ENCODE results near the gene EIF4A3.
A peak's percentile ranks its signal among the peaks of the same experiment; 100 is the strongest.

Gene EIF4A3

DNA sequence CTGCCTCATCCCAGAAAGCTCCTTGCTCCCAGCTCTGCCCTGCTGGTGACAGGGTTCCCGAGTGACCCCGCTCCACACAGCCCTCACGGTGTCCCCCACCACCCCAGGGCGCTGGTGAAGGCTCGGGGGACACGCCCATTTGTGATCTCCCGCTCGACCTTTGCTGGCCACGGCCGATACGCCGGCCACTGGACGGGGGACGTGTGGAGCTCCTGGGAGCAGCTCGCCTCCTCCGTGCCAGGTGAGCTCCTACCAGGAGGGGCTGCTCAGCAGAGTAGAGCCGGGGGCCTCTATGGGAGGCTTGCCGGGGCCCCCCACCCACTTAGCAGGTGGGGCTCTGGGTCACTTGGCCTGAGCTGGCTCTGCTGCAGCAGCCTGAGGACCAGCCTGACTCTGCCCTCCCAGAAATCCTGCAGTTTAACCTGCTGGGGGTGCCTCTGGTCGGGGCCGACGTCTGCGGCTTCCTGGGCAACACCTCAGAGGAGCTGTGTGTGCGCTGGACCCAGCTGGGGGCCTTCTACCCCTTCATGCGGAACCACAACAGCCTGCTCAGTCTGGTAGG lies 34.4 kb downstream of the EIF4A3 start:
- peaks cover 0 to 8% of the 10 kb centered on the region in 2 experiments for H3K36me3 ChIP-seq (ENCODE audit: control insufficient read depth in 1 of 2, insufficient read depth in 2 of 2, low read depth in 1 of 2, low read length in 2 of 2)
- H2BK120ac ChIP-seq (ENCODE audit: low read depth, low read length): no peak overlapping the region
- H3K27ac ChIP-seq (ENCODE audit: low read length, poor library complexity, severe bottlenecking): no peak overlapping the region
- H3K23ac ChIP-seq (ENCODE audit: low read length in 2 of 2): no peak overlapping the region
- H4K8ac ChIP-seq (ENCODE audit: low read length): no peak overlapping the region
- H3K4me3 ChIP-seq (ENCODE audit: insufficient read depth in 1 of 2, low read depth in 1 of 2, low read length in 2 of 2): peak overlapping the region in 1 of 2 experiments; percentile 1
- no peak overlapping the region for H2AK5ac ChIP-seq (ENCODE audit: low read length, severe bottlenecking)
- no peak for DNase-seq
- peaks cover 25% of the 10 kb centered on the region for H3K4me1 ChIP-seq (ENCODE audit: control insufficient read depth, insufficient read depth, low read depth, low read length)
- H3K27me3 ChIP-seq (ENCODE audit: control insufficient read depth in 1 of 2, insufficient read depth in 1 of 2, low read length in 2 of 2): peaks cover 0 to 26% of the 10 kb centered on the region in 2 experiments
- H2AFZ ChIP-seq (ENCODE audit: low read depth, low read length): no peak overlapping the region
- H3K18ac ChIP-seq (ENCODE audit: low read depth in 1 of 2, low read length in 2 of 2): no peak overlapping the region
- peak overlapping the region; percentile 66 for H3K4me2 ChIP-seq (ENCODE audit: low read length, poor library complexity, severe bottlenecking)
- H3K9me3 ChIP-seq (ENCODE audit: control insufficient read depth, low read length): no peaks in the 10 kb centered on the region
- no peak overlapping the region for H3K14ac ChIP-seq (ENCODE audit: low read length in 2 of 2)
- no peak overlapping the region for H4K91ac ChIP-seq (ENCODE audit: low read length)
- no peak overlapping the region for H2BK12ac ChIP-seq (ENCODE audit: low read length in 2 of 2)
- H3K4ac ChIP-seq (ENCODE audit: low read depth in 1 of 2, low read length in 2 of 2): no peak overlapping the region
- no peak overlapping the region for H2BK5ac ChIP-seq (ENCODE audit: low read depth, low read length, poor library complexity, severe bottlenecking)
- WGBS: 92% methylated on average over 24 of the region's 24 CpGs
- no peak overlapping the region for H2BK15ac ChIP-seq (ENCODE audit: low read depth, poor library complexity, severe bottlenecking)
- H3K9ac ChIP-seq (ENCODE audit: low read length): no peak overlapping the region
- H3K79me1 ChIP-seq (replicated peaks; ENCODE audit: low read length, poor library complexity, severe bottlenecking): no peaks in the 10 kb centered on the region

DNA sequence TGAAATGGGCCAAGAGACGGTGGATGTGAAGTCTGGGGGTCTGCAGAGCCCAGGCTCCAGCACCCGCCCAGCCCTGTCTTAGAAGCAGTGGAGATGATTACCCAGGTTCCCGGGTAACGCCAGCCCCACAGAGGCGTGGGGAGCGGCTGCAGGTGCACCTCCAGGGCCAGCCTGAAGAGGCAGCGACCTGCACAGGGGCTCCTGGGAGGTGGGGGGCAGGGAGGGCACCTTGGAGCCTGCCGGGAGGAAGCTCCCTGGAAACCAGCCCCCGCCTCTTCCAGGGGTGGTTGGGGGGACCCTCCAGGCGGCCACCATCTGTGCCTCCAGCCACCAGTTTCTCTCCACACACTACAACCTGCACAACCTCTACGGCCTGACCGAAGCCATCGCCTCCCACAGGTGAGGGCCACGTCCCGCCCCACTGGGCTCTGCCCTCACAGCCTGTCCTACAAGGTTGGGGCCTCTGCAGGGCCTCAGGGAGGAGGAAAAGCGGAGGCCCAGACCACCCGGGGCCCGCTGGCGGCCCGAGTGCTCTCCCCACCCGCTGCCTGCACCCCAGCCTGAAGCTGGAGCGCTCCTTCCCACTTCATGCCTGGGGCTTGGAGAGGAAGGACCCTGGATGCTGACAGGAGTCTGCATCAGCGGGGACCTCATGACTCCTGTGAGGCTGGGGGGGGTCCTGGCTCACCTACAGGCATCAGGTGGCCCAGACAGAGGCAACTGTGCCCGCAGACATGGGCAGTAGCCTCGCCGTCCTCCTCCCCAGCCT lies 35.0 kb downstream of the EIF4A3 start:
- Histone ChIP-seq H4K91ac (ENCODE audit: low read length) (no peak overlapping the region), H3K4me1 (ENCODE audit: control insufficient read depth, insufficient read depth, low read depth, low read length) (peaks cover 23% of the 10 kb centered on the region), H3K79me1 (replicated peaks; ENCODE audit: low read length, poor library complexity, severe bottlenecking) (no peaks in the 10 kb centered on the region), H3K4ac (ENCODE audit: low read depth in 1 of 2, low read length in 2 of 2) (no peak overlapping the region), H3K4me3 (ENCODE audit: insufficient read depth in 1 of 2, low read depth in 1 of 2, low read length in 2 of 2) (no peak overlapping the region), H2BK12ac (ENCODE audit: low read length in 2 of 2) (no peak overlapping the region), H2BK5ac (ENCODE audit: low read depth, low read length, poor library complexity, severe bottlenecking) (no peak overlapping the region), H3K36me3 (ENCODE audit: control insufficient read depth in 1 of 2, insufficient read depth in 2 of 2, low read depth in 1 of 2, low read length in 2 of 2) (peaks cover 0 to 3% of the 10 kb centered on the region in 2 experiments), H4K8ac (ENCODE audit: low read length) (no peak overlapping the region), H3K4me2 (ENCODE audit: low read length, poor library complexity, severe bottlenecking) (no peak overlapping the region), H3K9ac (ENCODE audit: low read length) (no peak overlapping the region), H3K23ac (ENCODE audit: low read length in 2 of 2) (no peak overlapping the region), H3K27me3 (ENCODE audit: control insufficient read depth in 1 of 2, insufficient read depth in 1 of 2, low read length in 2 of 2) (peaks cover 0 to 28% of the 10 kb centered on the region in 2 experiments), H3K14ac (ENCODE audit: low read length in 2 of 2) (no peak overlapping the region), H3K18ac (ENCODE audit: low read depth in 1 of 2, low read length in 2 of 2) (no peak overlapping the region), H2BK120ac (ENCODE audit: low read depth, low read length) (no peak overlapping the region), H2BK15ac (ENCODE audit: low read depth, poor library complexity, severe bottlenecking) (no peak overlapping the region), H2AK5ac (ENCODE audit: low read length, severe bottlenecking) (no peak overlapping the region), H2AFZ (ENCODE audit: low read depth, low read length) (no peak overlapping the region), H3K9me3 (ENCODE audit: control insufficient read depth, low read length) (no peaks in the 10 kb centered on the region), H3K27ac (ENCODE audit: low read length, poor library complexity, severe bottlenecking) (no peak overlapping the region)
- 86% methylated on average over 24 of the region's 26 CpGs for WGBS
- DNase-seq: no peak

DNA sequence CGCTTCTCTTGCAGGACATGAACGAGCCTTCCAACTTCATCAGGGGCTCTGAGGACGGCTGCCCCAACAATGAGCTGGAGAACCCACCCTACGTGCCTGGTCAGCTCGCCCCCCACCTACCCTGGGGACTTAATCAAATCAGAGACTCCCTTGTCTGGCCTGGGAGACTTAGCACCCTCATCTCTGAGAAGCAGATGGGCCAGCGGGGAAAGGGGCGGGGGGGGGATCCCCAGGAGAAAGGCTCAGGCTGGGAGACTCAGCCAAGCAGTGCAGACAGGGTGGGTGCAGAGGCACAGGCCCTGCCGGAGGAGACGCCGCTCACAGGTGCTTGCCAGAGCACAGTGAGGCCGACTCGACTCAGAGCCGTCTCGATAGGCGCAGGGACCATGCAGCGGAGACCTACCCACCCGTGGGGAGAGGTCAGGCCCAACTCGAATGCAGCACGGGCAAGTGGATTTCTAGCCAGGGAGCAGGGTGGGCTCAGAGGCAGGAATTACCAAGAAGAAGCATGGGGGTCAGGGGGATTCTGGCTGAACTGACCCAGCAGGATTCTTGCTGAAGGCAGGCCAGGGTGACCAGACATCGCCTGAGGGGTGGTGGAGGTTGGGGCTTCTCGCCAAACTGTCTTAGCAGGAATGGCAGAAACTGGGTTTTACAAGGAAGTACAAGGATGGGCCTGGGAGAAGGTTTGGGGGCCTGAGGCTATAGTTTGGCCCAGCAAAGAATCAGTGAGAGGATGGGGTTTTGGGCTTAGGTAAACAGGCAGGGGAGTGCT lies 35.8 kb downstream of the EIF4A3 start:
- Histone ChIP-seq H3K36me3 (ENCODE audit: control insufficient read depth in 1 of 2, insufficient read depth in 2 of 2, low read depth in 1 of 2, low read length in 2 of 2) (peaks cover 0 to 3% of the 10 kb centered on the region in 2 experiments), H3K27me3 (ENCODE audit: control insufficient read depth in 1 of 2, insufficient read depth in 1 of 2, low read length in 2 of 2) (peaks cover 0 to 36% of the 10 kb centered on the region in 2 experiments), H3K9me3 (ENCODE audit: control insufficient read depth, low read length) (no peaks in the 10 kb centered on the region), H3K4ac (ENCODE audit: low read depth in 1 of 2, low read length in 2 of 2) (no peak overlapping the region), H4K8ac (ENCODE audit: low read length) (no peak overlapping the region), H2AK5ac (ENCODE audit: low read length, severe bottlenecking) (no peak overlapping the region), H3K4me3 (ENCODE audit: insufficient read depth in 1 of 2, low read depth in 1 of 2, low read length in 2 of 2) (no peak overlapping the region), H2AFZ (ENCODE audit: low read depth, low read length) (no peak overlapping the region), H4K91ac (ENCODE audit: low read length) (no peak overlapping the region), H3K4me1 (ENCODE audit: control insufficient read depth, insufficient read depth, low read depth, low read length) (peaks cover 21% of the 10 kb centered on the region), H2BK120ac (ENCODE audit: low read depth, low read length) (no peak overlapping the region), H3K23ac (ENCODE audit: low read length in 2 of 2) (no peak overlapping the region), H3K27ac (ENCODE audit: low read length, poor library complexity, severe bottlenecking) (no peak overlapping the region), H3K79me1 (replicated peaks; ENCODE audit: low read length, poor library complexity, severe bottlenecking) (no peaks in the 10 kb centered on the region), H3K9ac (ENCODE audit: low read length) (no peak overlapping the region), H2BK15ac (ENCODE audit: low read depth, poor library complexity, severe bottlenecking) (no peak overlapping the region), H3K4me2 (ENCODE audit: low read length, poor library complexity, severe bottlenecking) (no peak overlapping the region), H3K18ac (ENCODE audit: low read depth in 1 of 2, low read length in 2 of 2) (no peak overlapping the region), H2BK12ac (ENCODE audit: low read length in 2 of 2) (no peak overlapping the region), H3K14ac (ENCODE audit: low read length in 2 of 2) (no peak overlapping the region), H2BK5ac (ENCODE audit: low read depth, low read length, poor library complexity, severe bottlenecking) (no peak overlapping the region)
- DNase-seq: no peak
- 87% methylated on average over 21 of the region's 21 CpGs for WGBS

DNA sequence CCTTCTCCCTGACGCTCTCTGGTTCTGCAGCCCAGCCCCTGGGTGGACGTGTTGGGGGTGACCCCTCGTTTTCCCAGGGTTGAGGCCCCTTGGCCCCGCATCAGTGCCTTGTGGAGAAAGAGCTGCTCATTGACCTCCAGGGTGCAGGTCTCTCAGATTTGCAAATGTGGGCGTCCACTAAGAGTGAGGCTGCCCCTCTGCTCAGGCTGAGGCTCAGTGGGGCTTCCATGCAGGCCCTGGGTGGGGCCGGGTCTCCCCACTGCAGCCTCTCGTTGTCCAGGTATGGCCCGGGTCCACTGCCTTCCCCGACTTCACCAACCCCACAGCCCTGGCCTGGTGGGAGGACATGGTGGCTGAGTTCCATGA lies 36.5 kb downstream of the EIF4A3 start:
- H3K4me1 ChIP-seq (ENCODE audit: control insufficient read depth, insufficient read depth, low read depth, low read length): peaks cover 25% of the 10 kb centered on the region
- H3K4me2 ChIP-seq (ENCODE audit: low read length, poor library complexity, severe bottlenecking): no peak overlapping the region
- H2BK15ac ChIP-seq (ENCODE audit: low read depth, poor library complexity, severe bottlenecking): no peak overlapping the region
- no peak overlapping the region for H4K8ac ChIP-seq (ENCODE audit: low read length)
- no peak overlapping the region for H3K4me3 ChIP-seq (ENCODE audit: insufficient read depth in 1 of 2, low read depth in 1 of 2, low read length in 2 of 2)
- H3K27ac ChIP-seq (ENCODE audit: low read length, poor library complexity, severe bottlenecking): no peak overlapping the region
- H2AFZ ChIP-seq (ENCODE audit: low read depth, low read length): no peak overlapping the region
- H2BK12ac ChIP-seq (ENCODE audit: low read length in 2 of 2): no peak overlapping the region
- H3K9ac ChIP-seq (ENCODE audit: low read length): no peak overlapping the region
- H2BK120ac ChIP-seq (ENCODE audit: low read depth, low read length): no peak overlapping the region
- no peaks in the 10 kb centered on the region for H3K9me3 ChIP-seq (ENCODE audit: control insufficient read depth, low read length)
- H2AK5ac ChIP-seq (ENCODE audit: low read length, severe bottlenecking): no peak overlapping the region
- WGBS: 85% methylated on average over 9 of the region's 9 CpGs
- no peaks in the 10 kb centered on the region for H3K79me1 ChIP-seq (replicated peaks; ENCODE audit: low read length, poor library complexity, severe bottlenecking)
- peaks cover 0 to 3% of the 10 kb centered on the region in 2 experiments for H3K36me3 ChIP-seq (ENCODE audit: control insufficient read depth in 1 of 2, insufficient read depth in 2 of 2, low read depth in 1 of 2, low read length in 2 of 2)
- H3K23ac ChIP-seq (ENCODE audit: low read length in 2 of 2): no peak overlapping the region
- DNase-seq: no peak
- H4K91ac ChIP-seq (ENCODE audit: low read length): no peak overlapping the region
- peaks cover 2 to 42% of the 10 kb centered on the region in 2 experiments for H3K27me3 ChIP-seq (ENCODE audit: control insufficient read depth in 1 of 2, insufficient read depth in 1 of 2, low read length in 2 of 2)
- no peak overlapping the region for H2BK5ac ChIP-seq (ENCODE audit: low read depth, low read length, poor library complexity, severe bottlenecking)
- no peak overlapping the region for H3K4ac ChIP-seq (ENCODE audit: low read depth in 1 of 2, low read length in 2 of 2)
- no peak overlapping the region for H3K14ac ChIP-seq (ENCODE audit: low read length in 2 of 2)
- H3K18ac ChIP-seq (ENCODE audit: low read depth in 1 of 2, low read length in 2 of 2): no peak overlapping the region
